Measurements from ENCODE around the gene MELTF.

The MELTF gene

GRCh38 chr3:196985954-196986885 lies 43.4 kb downstream of the MELTF start:
- DNase-seq (ENCODE audit: low read depth): no peak
- H3K4me3 ChIP-seq (ENCODE audit: low read depth, low read length): no peak overlapping the region
- TF ChIP-seq CTCF (IDR thresholded peaks at IDR 0.05; ENCODE audit: low read depth, low read length, missing control alignments): no peak

GRCh38 chr3:196985298-196985697 lies 44.3 kb downstream of the MELTF start:
- TF ChIP-seq CTCF (IDR thresholded peaks at IDR 0.05; ENCODE audit: low read depth, low read length, missing control alignments): no peak
- no peak overlapping the region for H3K4me3 ChIP-seq (ENCODE audit: low read depth, low read length)
- no peak for DNase-seq (ENCODE audit: low read depth)

- H3K4me3 ChIP-seq (ENCODE audit: low read depth, low read length): no peak overlapping the region
- DNase-seq (ENCODE audit: low read depth): no peak
- TF ChIP-seq CTCF (IDR thresholded peaks at IDR 0.05; ENCODE audit: low read depth, low read length, missing control alignments): no peak
These were observed 46.4 kb downstream of the MELTF start for GRCh38 chr3:196983186-196983585.

- no peak for DNase-seq (ENCODE audit: low read depth)
- H3K4me3 ChIP-seq (ENCODE audit: low read depth, low read length): no peak overlapping the region
- TF ChIP-seq CTCF (IDR thresholded peaks at IDR 0.05; ENCODE audit: low read depth, low read length, missing control alignments): no peak
These were observed 48.0 kb downstream of the MELTF start for GRCh38 chr3:196981657-196982056.

- H3K4me3 ChIP-seq (ENCODE audit: low read depth, low read length): no peak overlapping the region
- DNase-seq (ENCODE audit: low read depth): no peak
- no peak for TF ChIP-seq CTCF (IDR thresholded peaks at IDR 0.05; ENCODE audit: low read depth, low read length, missing control alignments)
These were observed 50.1 kb downstream of the MELTF start for GRCh38 chr3:196979545-196979944.

GRCh38 chr3:196976941-196977340 lies 52.7 kb downstream of the MELTF start:
- TF ChIP-seq CTCF (IDR thresholded peaks at IDR 0.05; ENCODE audit: low read depth, low read length, missing control alignments): no peak
- no peak for DNase-seq (ENCODE audit: low read depth)
- H3K4me3 ChIP-seq (ENCODE audit: low read depth, low read length): no peak overlapping the region

- TF ChIP-seq CTCF (IDR thresholded peaks at IDR 0.05; ENCODE audit: low read depth, low read length, missing control alignments): no peak
- no peak for DNase-seq (ENCODE audit: low read depth)
- H3K4me3 ChIP-seq (ENCODE audit: low read depth, low read length): no peak overlapping the region
These were observed 54.3 kb downstream of the MELTF start for GRCh38 chr3:196975349-196975748.

Measured in GM12864 (cell line).